ENCODE results near the gene SIGLEC11.

SIGLEC11 gene

DNA sequence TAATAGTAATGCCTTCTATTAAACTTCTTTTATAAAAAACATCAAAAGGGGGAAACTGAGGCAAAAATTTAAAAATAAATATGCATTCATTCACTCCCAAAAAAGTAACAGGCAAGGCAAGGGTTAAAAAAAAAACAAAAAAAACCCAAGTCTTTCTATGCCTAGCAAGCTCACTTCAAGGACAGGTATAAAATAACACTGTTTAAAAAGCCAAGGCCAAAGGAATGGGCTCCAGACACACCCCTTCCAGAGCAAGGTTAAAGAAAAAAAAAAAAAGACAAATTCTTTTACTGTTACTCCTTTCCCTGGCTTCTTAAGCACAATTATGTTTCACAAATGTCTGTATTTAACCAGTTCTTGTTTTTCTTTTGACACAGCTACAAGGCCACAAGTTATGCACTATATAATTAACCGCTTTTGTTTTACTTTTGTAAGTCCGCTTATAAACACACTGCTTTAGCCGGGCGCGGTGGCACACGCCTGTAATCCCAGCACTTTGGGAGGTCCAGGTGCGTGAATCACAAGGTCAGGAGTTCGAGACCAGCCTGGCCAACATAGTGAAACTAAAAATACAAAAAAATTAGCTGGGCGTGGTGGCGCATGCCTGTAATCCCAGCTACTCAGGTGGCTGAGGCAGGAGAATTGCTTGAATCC is 3.6 kb downstream of the SIGLEC11 start:
- TF ChIP-seq, protein P1, sequence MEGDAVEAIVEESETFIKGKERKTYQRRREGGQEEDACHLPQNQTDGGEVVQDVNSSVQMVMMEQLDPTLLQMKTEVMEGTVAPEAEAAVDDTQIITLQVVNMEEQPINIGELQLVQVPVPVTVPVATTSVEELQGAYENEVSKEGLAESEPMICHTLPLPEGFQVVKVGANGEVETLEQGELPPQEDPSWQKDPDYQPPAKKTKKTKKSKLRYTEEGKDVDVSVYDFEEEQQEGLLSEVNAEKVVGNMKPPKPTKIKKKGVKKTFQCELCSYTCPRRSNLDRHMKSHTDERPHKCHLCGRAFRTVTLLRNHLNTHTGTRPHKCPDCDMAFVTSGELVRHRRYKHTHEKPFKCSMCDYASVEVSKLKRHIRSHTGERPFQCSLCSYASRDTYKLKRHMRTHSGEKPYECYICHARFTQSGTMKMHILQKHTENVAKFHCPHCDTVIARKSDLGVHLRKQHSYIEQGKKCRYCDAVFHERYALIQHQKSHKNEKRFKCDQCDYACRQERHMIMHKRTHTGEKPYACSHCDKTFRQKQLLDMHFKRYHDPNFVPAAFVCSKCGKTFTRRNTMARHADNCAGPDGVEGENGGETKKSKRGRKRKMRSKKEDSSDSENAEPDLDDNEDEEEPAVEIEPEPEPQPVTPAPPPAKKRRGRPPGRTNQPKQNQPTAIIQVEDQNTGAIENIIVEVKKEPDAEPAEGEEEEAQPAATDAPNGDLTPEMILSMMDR (IDR thresholded peaks at IDR 0.05; ENCODE audit: control extremely low read depth, extremely low read depth, low read depth, missing control alignments) = no peak
- ChIA-PET CTCF (interaction anchor here (0.6 to 1.1 kb wide), 2 partner anchors 9 to 20 kb away, joined by 3 to 4 read pairs; no protein-coding TSS in a partner anchor), POLR2A (no interaction called here)
- no peak for DNase-seq (ENCODE audit: extremely low spot score)

DNA sequence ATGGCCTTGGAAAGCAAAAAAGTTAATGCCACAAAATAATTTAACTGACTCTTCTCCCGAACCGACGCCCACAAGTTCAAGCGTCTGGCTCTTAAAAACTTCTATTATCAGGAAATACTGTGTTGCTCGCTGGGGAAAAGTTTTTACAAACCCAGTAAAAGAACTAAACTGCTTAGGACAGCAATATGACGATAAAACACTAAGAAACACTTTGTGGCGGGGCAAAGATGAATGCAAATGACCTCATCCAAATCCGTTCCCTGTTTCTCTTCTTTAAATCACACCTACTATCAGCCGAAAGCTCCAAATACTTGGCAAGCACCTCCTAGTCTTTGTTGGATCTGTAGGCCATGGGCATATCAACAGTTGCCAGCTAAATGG is 4.9 kb downstream of the SIGLEC11 start:
- TF ChIP-seq, protein P1 (IDR thresholded peaks at IDR 0.05; ENCODE audit: control extremely low read depth, extremely low read depth, low read depth, missing control alignments) = no peak
- no peak for DNase-seq (ENCODE audit: extremely low spot score)
- ChIA-PET POLR2A (no interaction called here), CTCF (no interaction called here)

DNA sequence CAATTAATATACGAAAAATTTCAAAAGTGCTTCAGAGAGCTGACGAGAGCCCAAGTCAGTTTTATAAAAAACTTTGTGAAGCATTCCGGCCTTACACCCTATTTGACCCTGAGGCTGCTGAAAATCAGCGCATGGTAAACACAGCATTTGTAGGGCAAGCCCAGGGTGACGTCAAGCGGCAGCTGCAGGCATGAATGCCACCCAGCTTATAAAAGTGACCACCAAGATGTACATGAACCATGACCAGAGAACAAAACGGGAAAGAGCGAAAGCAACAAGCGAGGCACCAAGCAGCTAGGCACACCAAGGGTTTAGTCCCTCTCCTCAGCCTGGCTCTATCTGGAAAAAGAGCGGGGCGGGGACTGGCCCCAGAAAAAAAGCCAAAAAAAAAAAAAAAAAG is 6.0 kb downstream of the SIGLEC11 start:
- DNase-seq (ENCODE audit: extremely low spot score) = no peak
- ChIA-PET POLR2A (interaction anchor here (0.8 kb wide), 1 partner anchor 19 kb away, joined by 3 read pairs; no protein-coding TSS in a partner anchor), CTCF (interaction anchor here (1.0 to 3.1 kb wide), 5 partner anchors 17 to 181 kb away, joined by 3 to 17 read pairs (median 3); no protein-coding TSS in a partner anchor)
- TF ChIP-seq, protein P1 (IDR thresholded peaks at IDR 0.05; ENCODE audit: control extremely low read depth, extremely low read depth, low read depth, missing control alignments) = no peak

DNA sequence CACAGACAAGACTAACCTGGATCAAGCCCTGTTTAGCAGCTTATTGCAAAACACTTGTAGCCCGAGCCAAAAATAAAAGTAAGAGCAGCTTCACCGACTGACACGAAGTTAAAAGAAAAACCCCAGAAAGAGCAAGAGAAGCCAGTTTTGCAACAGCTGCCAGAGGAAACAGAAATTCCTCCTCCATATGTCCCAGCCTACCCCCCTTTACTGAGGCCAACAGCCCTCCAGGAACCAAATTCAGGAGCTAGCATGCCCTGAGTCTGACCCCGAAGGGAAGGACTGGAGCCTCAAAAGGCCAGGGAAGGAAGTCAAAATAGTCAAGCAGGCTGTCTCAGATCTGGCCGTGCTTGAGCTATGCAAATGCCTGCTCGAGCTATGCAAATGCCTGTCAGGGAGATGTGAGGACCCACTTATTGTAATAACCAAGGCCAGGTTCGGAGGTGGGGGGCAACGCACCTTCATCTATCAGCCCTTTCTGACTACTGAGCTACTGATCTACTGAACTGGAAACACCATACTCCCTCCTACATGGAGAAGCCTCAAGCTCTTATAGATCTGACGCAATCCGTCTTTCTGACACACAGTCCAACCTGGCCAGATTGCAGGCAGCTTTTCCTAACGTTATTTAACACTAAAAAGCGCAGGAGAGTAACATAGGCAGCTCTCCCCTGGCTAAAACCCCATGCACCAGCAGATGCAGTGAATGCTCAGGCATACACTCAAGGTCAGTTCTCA is 6.7 kb downstream of the SIGLEC11 start:
- POLR2A ChIA-PET = interaction anchor here (0.5 to 0.8 kb wide), 3 partner anchors 18 to 459 kb away, joined by 3 to 4 read pairs (median 4); no protein-coding TSS in a partner anchor
- CTCF ChIA-PET = interaction anchor here (1.0 to 3.1 kb wide), 5 partner anchors 17 to 182 kb away, joined by 3 to 17 read pairs (median 3); no protein-coding TSS in a partner anchor
- DNase-seq (ENCODE audit: extremely low spot score) = no peak
- TF ChIP-seq, protein P1 (IDR thresholded peaks at IDR 0.05; ENCODE audit: control extremely low read depth, extremely low read depth, low read depth, missing control alignments) = no peak

DNA sequence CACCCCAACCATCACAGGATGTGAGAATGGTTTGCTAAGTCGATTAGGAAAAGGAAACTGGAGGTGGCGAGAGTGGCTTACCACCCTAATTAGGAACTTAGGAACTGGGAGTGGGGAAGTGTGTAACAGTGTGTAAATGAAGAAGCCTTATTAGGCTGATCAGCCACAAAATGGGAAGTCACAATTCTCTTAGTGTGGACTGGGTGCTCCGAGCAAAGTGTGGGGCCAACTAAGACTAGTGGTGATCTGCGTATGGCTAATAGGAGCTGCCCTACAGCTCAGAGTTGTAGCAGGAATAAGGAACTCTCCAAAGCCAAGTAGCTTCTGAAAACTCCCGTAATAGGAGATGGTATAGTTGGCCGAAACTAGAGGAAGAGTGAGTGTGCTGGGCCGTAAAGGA is 7.6 kb downstream of the SIGLEC11 start:
- POLR2A ChIA-PET = interaction anchor here (0.6 kb wide), 1 partner anchor 368 kb away, joined by 3 read pairs; no protein-coding TSS in a partner anchor
- TF ChIP-seq, protein P1 (IDR thresholded peaks at IDR 0.05; ENCODE audit: control extremely low read depth, extremely low read depth, low read depth, missing control alignments) = no peak
- no peak for DNase-seq (ENCODE audit: extremely low spot score)
- CTCF ChIA-PET = interaction anchor here (1.2 to 3.1 kb wide), 2 partner anchors 16 to 25 kb away, joined by 3 to 17 read pairs; no protein-coding TSS in a partner anchor

DNA sequence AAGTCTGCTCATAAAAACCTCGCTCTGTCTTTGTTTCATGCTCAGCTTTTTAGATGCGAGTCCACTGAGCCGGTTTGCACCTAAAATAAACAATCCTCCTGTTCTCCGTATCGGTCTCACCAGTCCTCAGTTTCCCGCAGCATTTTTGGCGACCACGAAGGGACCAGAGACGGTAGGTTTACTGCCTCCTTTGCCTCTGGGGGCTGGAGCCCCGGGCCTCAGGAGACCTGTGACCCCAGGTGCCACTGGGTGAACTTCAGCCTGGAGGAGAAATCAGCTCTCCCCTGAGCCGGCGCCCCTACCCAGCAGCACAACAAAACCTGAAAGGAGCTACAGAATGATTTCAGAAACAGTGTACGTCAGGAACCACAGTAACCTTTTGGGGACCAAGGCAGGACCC is 8.1 kb downstream of the SIGLEC11 start:
- POLR2A ChIA-PET = no interaction called here
- no peak for DNase-seq (ENCODE audit: extremely low spot score)
- TF ChIP-seq, protein P1 (IDR thresholded peaks at IDR 0.05; ENCODE audit: control extremely low read depth, extremely low read depth, low read depth, missing control alignments) = no peak
- CTCF ChIA-PET = interaction anchor here (1.1 to 3.1 kb wide), 3 partner anchors 10 to 30 kb away, joined by 3 to 17 read pairs (median 4); no protein-coding TSS in a partner anchor
